HepG2 (cell line): ENCODE measurements around the gene SOCS3. TPM values are rescaled to one million over a fixed set of nuclear protein-coding genes. Genes with fewer than 3 reads are reported as not detected.
A peak's percentile ranks its signal among the peaks of the same experiment; 100 is the strongest.

ENCODE experiments used
- ARID3A ChIP-seq: IDR thresholded peaks from 2 replicates; pipeline ENCODE4 v1.6.1; 2012; ENCODE audit warnings: low read depth, low read length, improper control_type of control experiment
- CHCHD3 ChIP-seq: sonication (generic); formaldehyde crosslinking; IDR thresholded peaks from 2 replicates; pipeline ENCODE4 v1.8.0; 2022; ENCODE audit warnings: mild to moderate bottlenecking, missing genetic modification reagents, moderate library complexity
- DNMT1 ChIP-seq: sonication (generic); formaldehyde crosslinking; IDR thresholded peaks from 2 replicates; pipeline ENCODE4 v1.5.1; 2020; ENCODE audit warnings: mild to moderate bottlenecking, missing genetic modification reagents
- FOSL2 ChIP-seq: sonication (generic); formaldehyde crosslinking; IDR thresholded peaks from 2 replicates; pipeline ENCODE4 v1.4.0; 2020; ENCODE audit warnings: missing genetic modification reagents
- KDM1A ChIP-seq: IDR thresholded peaks from 2 replicates; pipeline ENCODE4 v1.6.1; 2016; ENCODE audit warnings: missing compliant biosample characterization
- NFATC3 ChIP-seq: sonication (generic); formaldehyde crosslinking; IDR thresholded peaks from 2 replicates; pipeline ENCODE4 v1.5.1; 2020; ENCODE audit warnings: mild to moderate bottlenecking, missing genetic modification reagents
- PAWR ChIP-seq: sonication (generic); formaldehyde crosslinking; IDR thresholded peaks from 2 replicates; pipeline ENCODE4 v1.4.0; 2020; ENCODE audit warnings: missing genetic modification reagents, mild to moderate bottlenecking, borderline replicate concordance
- PRDM4 ChIP-seq: sonication (generic); formaldehyde crosslinking; IDR thresholded peaks from 2 replicates; pipeline ENCODE4 v1.9.0; 2021; ENCODE audit warnings: missing genetic modification reagents, borderline replicate concordance
- REPIN1 ChIP-seq: sonication (generic); formaldehyde crosslinking; IDR thresholded peaks from 2 replicates; pipeline ENCODE4 v1.8.0; 2022; ENCODE audit warnings: missing genetic modification reagents, low read depth, mild to moderate bottlenecking, borderline replicate concordance
- SETDB1 ChIP-seq: sonication (generic); formaldehyde crosslinking; IDR thresholded peaks from 2 replicates; pipeline ENCODE4 v1.5.1; 2020; ENCODE audit warnings: missing genetic modification reagents, mild to moderate bottlenecking, borderline replicate concordance
- SMYD3 ChIP-seq: sonication (generic); formaldehyde crosslinking; IDR thresholded peaks from 2 replicates; pipeline ENCODE4 v1.8.1; 2023; ENCODE audit warnings: mild to moderate bottlenecking, missing genetic modification reagents
- SOX13 ChIP-seq, 3 experiments: fragments of 450-650 bp in 1 of 3; sonication (generic) in 1 of 3; formaldehyde crosslinking in 1 of 3; IDR thresholded peaks in 2 of 3; conservative IDR thresholded peaks in 1 of 3; 2 replicates each; pipeline versions ENCODE4 v1.5.0 to v1.6.1; 2016 to 2020; ENCODE audit warnings: antibody characterized with exemption in 1 of 3, mild to moderate bottlenecking in 1 of 3, missing compliant biosample characterization in 1 of 3, missing genetic modification reagents in 1 of 3, moderate library complexity in 1 of 3
- SRF ChIP-seq: IDR thresholded peaks from 2 replicates; pipeline ENCODE4 v1.6.1; 2011; ENCODE audit warnings: mild to moderate bottlenecking, low read depth, low read length, moderate library complexity
- ZBTB8A ChIP-seq: sonication (generic); formaldehyde crosslinking; IDR thresholded peaks from 2 replicates; pipeline ENCODE4 v1.4.0; 2020; ENCODE audit warnings: mild to moderate bottlenecking, low read depth, missing genetic modification reagents, borderline replicate concordance
- ZC3H4 ChIP-seq: sonication (generic); formaldehyde crosslinking; IDR thresholded peaks from 2 replicates; pipeline ENCODE4 v1.4.0; 2020; ENCODE audit warnings: missing genetic modification reagents, borderline replicate concordance
- ZNF337 ChIP-seq: sonication (generic); formaldehyde crosslinking; IDR thresholded peaks from 2 replicates; pipeline ENCODE4 v1.5.1; 2020; ENCODE audit warnings: missing genetic modification reagents, low read depth, mild to moderate bottlenecking, borderline replicate concordance
- ZNF460 ChIP-seq: sonication (generic); formaldehyde crosslinking; IDR thresholded peaks from 2 replicates; pipeline ENCODE4 v1.5.1; 2020; ENCODE audit warnings: missing genetic modification reagents, mild to moderate bottlenecking, borderline replicate concordance
- ZNF549 ChIP-seq: sonication (generic); formaldehyde crosslinking; IDR thresholded peaks from 2 replicates; pipeline ENCODE4 v1.5.0; 2020; ENCODE audit warnings: missing genetic modification reagents
- ZNF557 ChIP-seq: sonication (generic); formaldehyde crosslinking; IDR thresholded peaks from 2 replicates; pipeline ENCODE4 v1.4.0; 2020; ENCODE audit warnings: missing genetic modification reagents
- ZNF570 ChIP-seq: sonication (generic); formaldehyde crosslinking; IDR thresholded peaks from 2 replicates; pipeline ENCODE4 v1.4.0; 2020; ENCODE audit warnings: mild to moderate bottlenecking, missing genetic modification reagents, borderline replicate concordance
- ZSCAN31 ChIP-seq: sonication (generic); formaldehyde crosslinking; IDR thresholded peaks from 2 replicates; pipeline ENCODE4 v1.5.0; 2020; ENCODE audit warnings: low read depth, mild to moderate bottlenecking, missing genetic modification reagents
- polyA plus RNA-seq, 8 experiments: library from polyadenylated mRNA; depleted of rRNA in 3 of 8; stranded (reverse) in 7 of 8; unstranded in 1 of 8; fragments of >200 nt; fragmentation: Illumina TruSeq in 4 of 8; extraction: Trizol in 4 of 8; gene quantifications; 2 replicates each; pipeline versions ENCODE4 v1.2.1 to v1.2.3, GENCODE V29; 2011 to 2016; ENCODE audit warnings: low read depth in 4 of 8, missing spikeins in 1 of 8, mixed read lengths in 1 of 8; ENCODE audit not compliant: insufficient read depth in 1 of 8
- total RNA-seq, 5 experiments: library from RNA; depleted of rRNA; stranded (reverse); fragments of >200 nt; fragmentation: Illumina TruSeq; extraction: Trizol; gene quantifications; 2 replicates each; pipeline ENCODE4 v1.2.3, GENCODE V29; 2016; ENCODE audit warnings: low read depth in 1 of 5
- TF ChIP-seq, protein P1 (sequence below): IDR thresholded peaks from 2 replicates; pipeline ENCODE4 v1.6.1; 2016; ENCODE audit warnings: missing biosample characterization, missing genetic modification reagents, low read depth

The SOCS3 gene
- total and polyA plus RNA-seq, 2 of the 13 experiments (the other 11 are each of a cell fraction or from before 2014, with no cell fraction given) = 0.77 to 2.4 TPM

- TF ChIP-seq ARID3A = peak; percentile 65; the same call in 1 of the 2 replicates
- TF ChIP-seq, protein P1, sequence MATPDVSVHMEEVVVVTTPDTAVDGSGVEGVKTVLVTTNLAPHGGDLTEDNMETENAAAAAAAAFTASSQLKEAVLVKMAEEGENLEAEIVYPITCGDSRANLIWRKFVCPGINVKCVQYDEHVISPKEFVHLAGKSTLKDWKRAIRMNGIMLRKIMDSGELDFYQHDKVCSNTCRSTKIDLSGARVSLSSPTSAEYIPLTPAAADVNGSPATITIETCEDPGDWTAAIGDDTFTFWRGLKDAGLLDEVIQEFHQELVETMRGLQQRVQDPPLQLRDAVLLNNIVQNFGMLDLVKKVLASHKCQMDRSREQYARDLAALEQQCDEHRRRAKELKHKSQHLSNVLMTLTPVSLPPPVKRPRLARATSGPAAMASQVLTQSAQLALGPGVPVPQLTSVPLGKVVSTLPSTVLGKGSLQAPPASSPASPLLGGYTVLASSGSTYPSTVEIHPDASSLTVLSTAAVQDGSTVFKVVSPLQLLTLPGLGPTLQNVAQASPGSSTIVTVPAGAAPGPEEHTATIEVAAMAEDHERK (CRISPR knock-in tag) = no peak
- TF ChIP-seq CHCHD3 (CRISPR knock-in tag) = no peak
- no peak for TF ChIP-seq ZNF557 (CRISPR knock-in tag)
- TF ChIP-seq KDM1A (CRISPR knock-in tag) = peak; percentile 60; the same call in 1 of the 2 replicates
- TF ChIP-seq PAWR = no peak
- TF ChIP-seq ZNF549 (CRISPR knock-in tag) = no peak
- TF ChIP-seq SMYD3 (CRISPR knock-in tag) = no peak
- TF ChIP-seq ZC3H4 (CRISPR knock-in tag) = no peak
- no peak for TF ChIP-seq ZBTB8A (CRISPR knock-in tag)
- 0 out of 2 replicates have a peak, but pooled peaks have one; percentile 42 for TF ChIP-seq SOX13 (IDR thresholded peaks at IDR 0.05)
- TF ChIP-seq SOX13 (CRISPR knock-in tag; conservative IDR thresholded peaks at IDR 0.05 in 1 of 2, IDR thresholded peaks at IDR 0.05 in 1 of 2) = peak in 1 of 2 experiments; percentile 80; a peak in 2 of 4 replicates
- TF ChIP-seq ZSCAN31 (CRISPR knock-in tag) = no peak
- TF ChIP-seq REPIN1 = no peak
- TF ChIP-seq ZNF460 (CRISPR knock-in tag) = no peak; the same call in 1 of the 2 replicates
- 0 out of 2 replicates have a peak, but pooled peaks have one; percentile 50 for TF ChIP-seq ZNF337 (CRISPR knock-in tag)
- no peak for TF ChIP-seq PRDM4
- TF ChIP-seq FOSL2 (CRISPR knock-in tag) = peak; percentile 99
- TF ChIP-seq NFATC3 (CRISPR knock-in tag) = no peak
- no peak for TF ChIP-seq DNMT1
- no peak for TF ChIP-seq SETDB1
- TF ChIP-seq ZNF570 (CRISPR knock-in tag) = no peak
- no peak for TF ChIP-seq SRF
Observed at GRCh38 chr17:78399693-78400144, 39.8 kb upstream of the SOCS3 start (continued).
